GM23338 (cell line): Measurements from ENCODE around the gene NUP205.

Experiments used
- CREB1 ChIP-seq: fragments of 250-450 bp; sonication (Bioruptor Pico); IDR thresholded peaks from 2 replicates; pipeline ENCODE4 v1.5.0; 2020; ENCODE audit warnings: low read depth, mild to moderate bottlenecking, moderate library complexity
- EZH2 ChIP-seq: fragments of 200-600 bp; sonication (generic); IDR thresholded peaks from one replicate; pipeline ENCODE4 v1.8.0; 2017; ENCODE audit warnings: antibody characterized with exemption, mild to moderate bottlenecking, low read depth; ENCODE audit not compliant: unreplicated experiment
- EZH2phosphoT487 ChIP-seq: fragments of 200-600 bp; sonication (generic); IDR thresholded peaks from one replicate; pipeline ENCODE4 v1.8.1; 2018; ENCODE audit warnings: antibody characterized with exemption; ENCODE audit not compliant: unreplicated experiment
- POLR2AphosphoS5 ChIP-seq: IDR thresholded peaks from 2 replicates; pipeline ENCODE4 v1.6.1; 2016; ENCODE audit warnings: antibody characterized with exemption, low read depth
- ZNF114 ChIP-seq: fragments of 250-450 bp; sonication (Bioruptor Pico); IDR thresholded peaks from 2 replicates; pipeline ENCODE4 v1.5.0; 2020; ENCODE audit warnings: mild to moderate bottlenecking, moderate library complexity
- TF ChIP-seq, protein P1 (sequence below), 2 experiments: fragments of 200-600 bp in 1 of 2; sonication (generic) in 1 of 2; conservative IDR thresholded peaks; 2 replicates each; pipeline versions ENCODE4 v1.5.1 to v1.6.1; 2016 to 2017; ENCODE audit warnings: antibody characterized with exemption in 2 of 2, low read depth in 2 of 2, mild to moderate bottlenecking in 2 of 2, moderate library complexity in 1 of 2

DNA sequence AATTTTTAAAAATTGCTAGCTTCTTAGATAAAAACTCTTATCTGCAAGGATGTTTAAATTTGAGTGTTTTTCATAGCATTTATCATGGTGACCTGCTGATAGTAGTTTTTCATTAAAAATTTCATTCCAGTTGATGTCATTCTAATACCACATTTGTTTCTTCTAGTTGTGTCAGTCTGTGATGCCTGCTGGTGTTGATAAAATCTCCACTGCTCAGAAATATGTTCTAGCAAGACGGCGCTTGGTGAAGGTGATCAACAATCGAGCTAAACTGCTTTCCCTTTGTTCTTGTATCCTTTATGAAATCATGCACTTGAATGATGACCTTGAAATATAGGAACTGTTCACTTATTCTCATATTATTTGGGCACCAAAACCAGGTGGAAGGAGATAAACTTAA is 87.0 kb downstream of the NUP205 start:
- TF ChIP-seq EZH2 (no peak), ZNF114 (no peak), CREB1 (no peak), EZH2phosphoT487 (no peak), POLR2AphosphoS5 (no peak)
- TF ChIP-seq, protein P1, sequence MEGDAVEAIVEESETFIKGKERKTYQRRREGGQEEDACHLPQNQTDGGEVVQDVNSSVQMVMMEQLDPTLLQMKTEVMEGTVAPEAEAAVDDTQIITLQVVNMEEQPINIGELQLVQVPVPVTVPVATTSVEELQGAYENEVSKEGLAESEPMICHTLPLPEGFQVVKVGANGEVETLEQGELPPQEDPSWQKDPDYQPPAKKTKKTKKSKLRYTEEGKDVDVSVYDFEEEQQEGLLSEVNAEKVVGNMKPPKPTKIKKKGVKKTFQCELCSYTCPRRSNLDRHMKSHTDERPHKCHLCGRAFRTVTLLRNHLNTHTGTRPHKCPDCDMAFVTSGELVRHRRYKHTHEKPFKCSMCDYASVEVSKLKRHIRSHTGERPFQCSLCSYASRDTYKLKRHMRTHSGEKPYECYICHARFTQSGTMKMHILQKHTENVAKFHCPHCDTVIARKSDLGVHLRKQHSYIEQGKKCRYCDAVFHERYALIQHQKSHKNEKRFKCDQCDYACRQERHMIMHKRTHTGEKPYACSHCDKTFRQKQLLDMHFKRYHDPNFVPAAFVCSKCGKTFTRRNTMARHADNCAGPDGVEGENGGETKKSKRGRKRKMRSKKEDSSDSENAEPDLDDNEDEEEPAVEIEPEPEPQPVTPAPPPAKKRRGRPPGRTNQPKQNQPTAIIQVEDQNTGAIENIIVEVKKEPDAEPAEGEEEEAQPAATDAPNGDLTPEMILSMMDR (conservative IDR thresholded peaks at IDR 0.05; ENCODE audit: low read depth in 2 of 2) = no peak
